ENCODE measurements around the gene KIRREL3.

DNA sequence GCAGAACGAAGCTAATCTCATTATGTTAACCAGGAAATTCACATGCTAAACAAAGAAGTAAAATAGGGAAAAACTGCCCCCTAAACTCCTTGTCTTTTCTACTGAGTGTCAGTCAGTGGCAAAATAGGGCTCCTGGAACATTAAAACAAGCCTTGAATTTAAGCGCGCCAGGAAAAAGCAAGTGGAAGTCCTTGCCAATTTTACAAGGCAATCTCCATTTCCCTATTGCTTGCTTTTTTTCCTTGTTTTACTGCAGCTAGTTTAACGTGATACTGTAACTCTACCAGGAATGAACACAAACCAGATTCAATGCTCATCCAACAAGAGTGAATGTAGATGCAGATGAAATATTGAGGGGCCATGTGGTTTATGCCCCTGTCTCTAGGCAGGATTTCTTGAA is 28.1 kb upstream of the KIRREL3 start:
- TF ChIP-seq CTCF (conservative IDR thresholded peaks at IDR 0.05) = no peak
- no peak for TF ChIP-seq ZFX (IDR thresholded peaks at IDR 0.05)
